ENCODE data around the gene PRKAB2.

GRCh38 chr1:147207192-147207591 lies 34.9 kb upstream of the PRKAB2 start:
- TF ChIP-seq EZH2 (IDR thresholded peaks at IDR 0.05; ENCODE audit: borderline replicate concordance, low read length), result no peak
- TF ChIP-seq CTCF (IDR thresholded peaks at IDR 0.05; ENCODE audit: low read length), result no peak

Measured in OCI-LY1 (cell line).